HG02970 (cell line): Measurements from ENCODE around the gene ZMYM1.
"Not testable (repeated sequence)": the region's sequence is repeated elsewhere in the genome, so short reads cannot be mapped to it uniquely, and the experiment has no call there.

Experiments used
- ATAC-seq: cut with Tn5 transposase; IDR thresholded peaks from one replicate; pipeline ENCODE4 v1.9.1; 2021; ENCODE audit warnings: mild to moderate bottlenecking, moderate library complexity, moderate number of reproducible peaks; ENCODE audit not compliant: unreplicated experiment, low FRiP score

ZMYM1 gene

DNA sequence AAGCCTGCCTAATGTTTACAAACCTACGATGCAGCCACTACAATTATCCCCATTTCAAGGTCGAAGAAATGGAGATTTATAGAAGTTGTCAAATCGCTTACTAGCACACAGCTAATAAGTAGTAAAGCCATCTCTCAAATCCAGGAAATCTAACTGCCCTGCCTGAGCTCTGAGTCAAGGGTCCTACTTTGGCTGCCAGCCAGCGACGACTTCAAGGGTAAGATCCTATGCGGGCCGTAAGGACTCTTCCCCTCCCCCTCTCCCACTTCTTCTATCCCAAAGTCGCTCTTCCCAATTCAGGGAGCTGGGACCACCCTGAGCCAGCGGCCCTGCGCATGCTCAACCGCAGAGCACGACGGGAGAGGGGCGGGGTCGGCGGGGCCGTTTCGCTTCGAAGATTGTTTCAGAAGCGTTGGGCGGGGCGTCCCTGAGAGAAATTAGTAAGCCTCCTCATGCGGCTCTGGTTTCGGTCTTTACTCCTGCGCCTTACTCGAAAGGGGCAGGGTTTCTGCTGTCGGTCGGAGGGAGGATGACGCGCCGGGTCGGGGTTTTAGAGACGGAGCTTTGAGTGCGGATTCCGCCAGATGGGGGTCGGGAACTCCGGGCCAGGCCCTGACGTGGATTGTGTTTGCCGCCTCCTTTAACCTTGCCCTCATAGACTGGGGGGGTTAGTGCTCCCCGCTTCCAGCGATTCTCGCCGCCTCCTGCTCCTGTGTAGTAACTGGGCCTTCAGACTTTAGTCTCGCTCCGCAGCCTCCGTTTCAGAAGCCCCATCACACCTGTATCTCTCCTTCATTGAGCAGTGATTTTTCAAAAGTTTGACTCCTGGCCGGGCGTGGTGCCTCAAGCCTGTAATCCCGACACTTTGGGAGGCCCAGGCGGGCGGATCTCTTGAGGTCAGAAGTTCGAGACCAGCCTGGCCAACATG is at the start of gene ZMYM1:
ZMYM1 (plus strand) TSS at position 383 of the 928 bp plus-strand sequence. CDS start 14,603 bp downstream, outside the sequence.
- peak; percentile 93 for ATAC-seq

DNA sequence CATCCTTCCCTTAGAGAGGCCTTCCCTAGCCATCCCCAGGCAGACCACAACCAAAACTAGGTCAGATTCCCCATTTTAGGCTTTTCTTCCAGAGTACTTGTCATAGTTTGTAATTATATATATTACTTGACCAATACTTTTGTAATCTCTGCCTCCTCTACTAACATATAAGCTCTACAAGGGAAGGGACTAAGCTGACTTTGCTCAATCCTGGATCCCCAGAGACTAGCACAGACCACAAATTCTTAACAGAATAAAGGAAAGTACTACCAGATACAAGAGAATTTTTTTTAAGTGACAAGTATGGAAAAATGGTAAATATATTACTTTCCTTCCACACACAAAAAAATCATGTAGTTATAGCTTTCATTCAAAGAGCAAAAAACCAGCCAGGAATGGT is 49.4 kb upstream of the ZMYM1 start:
- ATAC-seq, result no peak

DNA sequence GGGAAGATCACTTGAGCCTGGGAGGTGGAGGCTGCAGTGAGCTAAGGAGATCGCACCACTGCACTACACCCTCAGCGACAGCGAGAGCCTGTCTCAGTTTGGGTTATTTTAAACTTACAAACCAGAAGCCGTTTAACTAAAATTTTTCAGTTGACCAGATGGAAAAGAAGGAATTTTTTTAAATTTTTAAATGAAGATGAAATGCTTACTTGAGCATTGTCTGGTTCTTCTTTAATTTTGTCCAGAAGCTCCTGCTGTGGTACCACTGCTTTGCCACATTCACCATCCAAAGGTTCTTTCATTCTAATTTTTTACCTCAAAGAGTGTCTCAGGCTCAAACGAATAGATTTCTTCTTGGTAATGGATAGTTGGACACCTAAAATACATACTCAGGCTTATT is 48.8 kb upstream of the ZMYM1 start:
- no peak for ATAC-seq

- ATAC-seq, result no peak
Observed at GRCh38 chr1:35030756-35031446, 48.3 kb upstream of the ZMYM1 start.

DNA sequence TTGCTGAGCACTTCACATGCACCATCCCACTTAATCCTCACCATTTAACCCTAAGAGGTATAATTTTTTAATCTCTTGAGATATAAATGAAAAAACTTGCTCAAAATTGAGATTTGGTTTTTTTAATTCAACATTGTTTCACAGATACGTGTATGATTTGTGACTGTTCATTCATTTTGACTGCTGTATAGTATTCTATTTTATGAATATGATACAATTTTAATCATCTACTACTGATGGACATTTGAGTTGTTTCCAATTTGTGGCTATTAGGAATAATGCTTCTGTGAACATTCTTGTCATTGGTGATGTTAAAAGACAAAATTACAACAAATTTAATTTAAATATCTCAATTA is 46.8 kb upstream of the ZMYM1 start:
- no peak for ATAC-seq

DNA sequence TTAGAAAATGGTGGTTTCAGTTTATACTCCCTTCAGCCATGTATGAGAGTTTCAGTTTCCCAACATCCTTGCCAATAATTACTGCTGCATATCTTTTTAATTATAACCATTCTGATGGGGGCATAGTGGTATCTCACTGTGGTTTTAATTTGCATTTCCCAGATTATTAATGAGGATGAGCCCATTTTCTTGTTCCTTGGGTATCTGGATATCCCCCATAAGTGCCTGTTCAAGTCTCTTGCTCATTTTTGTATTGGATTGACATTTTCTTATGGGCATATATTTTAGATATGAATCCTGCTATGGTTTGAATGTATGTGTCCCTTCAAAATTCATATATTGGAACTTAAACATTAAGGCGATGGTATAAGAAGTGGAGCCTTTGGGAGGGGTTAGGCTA is 45.8 kb upstream of the ZMYM1 start:
- ATAC-seq, result no peak

DNA sequence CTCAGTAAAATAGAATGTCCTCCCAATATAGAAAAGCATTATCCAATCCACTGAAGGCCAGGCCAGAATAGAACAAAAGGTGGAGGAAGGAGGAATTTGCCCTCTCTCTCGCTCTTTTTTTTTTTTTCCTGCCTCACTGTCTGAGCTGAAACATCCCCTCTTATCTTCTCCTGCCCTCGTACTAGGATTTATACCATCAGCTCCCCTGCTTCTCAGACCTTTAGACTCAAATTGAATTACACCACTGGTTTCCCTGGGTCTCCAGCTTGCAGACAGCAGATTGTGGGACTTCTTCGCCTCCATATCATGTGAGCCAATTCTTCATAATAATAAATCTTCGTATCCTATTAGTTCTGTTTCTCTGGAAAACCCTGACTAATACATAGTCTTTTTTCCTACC is 42.6 kb upstream of the ZMYM1 start:
- no peak for ATAC-seq

- ATAC-seq, result no peak
Observed at GRCh38 chr1:35037206-35037605, 42.0 kb upstream of the ZMYM1 start.

DNA sequence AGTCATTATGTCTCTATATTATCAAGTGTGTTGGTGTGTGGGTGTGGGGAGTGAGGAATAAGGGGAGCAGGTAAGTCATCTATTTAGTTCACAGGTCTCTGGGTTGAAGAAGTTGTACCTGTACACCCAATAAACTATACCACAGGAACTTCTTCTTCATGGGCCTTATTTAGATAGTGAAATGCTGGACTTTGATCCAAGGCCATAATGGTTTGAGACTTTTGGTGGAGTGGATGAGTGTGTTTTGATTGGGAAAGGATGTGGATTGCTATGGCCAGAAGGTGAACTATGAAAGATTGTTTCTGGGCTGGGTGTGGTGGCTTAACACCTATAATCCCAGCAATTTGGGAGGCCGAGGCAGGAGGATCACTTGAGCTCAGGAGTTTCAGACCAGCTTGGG is 40.5 kb upstream of the ZMYM1 start:
- ATAC-seq, result no peak

DNA sequence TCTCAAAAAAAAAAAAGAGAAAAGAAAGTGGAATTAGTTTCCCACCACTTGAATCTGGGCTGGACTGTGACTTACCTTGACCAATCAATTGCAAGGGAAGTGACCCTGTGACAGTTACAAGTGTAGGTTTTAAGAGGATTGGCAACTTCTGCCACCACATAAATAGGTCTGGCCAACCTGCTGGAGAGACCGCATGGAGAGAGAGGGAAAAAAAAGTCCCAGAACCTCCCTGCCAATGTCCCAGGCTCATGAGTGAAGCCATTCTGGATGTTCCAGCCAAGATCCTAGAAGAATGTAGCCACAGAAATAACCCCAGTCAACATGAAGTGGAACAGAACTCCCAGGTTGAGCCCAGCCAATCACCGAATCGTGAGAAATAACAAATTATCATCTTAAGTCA is 35.7 kb upstream of the ZMYM1 start:
- ATAC-seq, result no peak

GRCh38 chr1:35044431-35044830 is 34.8 kb upstream of the ZMYM1 start:
- no peak for ATAC-seq

GRCh38 chr1:35046730-35047129 is 32.5 kb upstream of the ZMYM1 start:
- no peak for ATAC-seq

DNA sequence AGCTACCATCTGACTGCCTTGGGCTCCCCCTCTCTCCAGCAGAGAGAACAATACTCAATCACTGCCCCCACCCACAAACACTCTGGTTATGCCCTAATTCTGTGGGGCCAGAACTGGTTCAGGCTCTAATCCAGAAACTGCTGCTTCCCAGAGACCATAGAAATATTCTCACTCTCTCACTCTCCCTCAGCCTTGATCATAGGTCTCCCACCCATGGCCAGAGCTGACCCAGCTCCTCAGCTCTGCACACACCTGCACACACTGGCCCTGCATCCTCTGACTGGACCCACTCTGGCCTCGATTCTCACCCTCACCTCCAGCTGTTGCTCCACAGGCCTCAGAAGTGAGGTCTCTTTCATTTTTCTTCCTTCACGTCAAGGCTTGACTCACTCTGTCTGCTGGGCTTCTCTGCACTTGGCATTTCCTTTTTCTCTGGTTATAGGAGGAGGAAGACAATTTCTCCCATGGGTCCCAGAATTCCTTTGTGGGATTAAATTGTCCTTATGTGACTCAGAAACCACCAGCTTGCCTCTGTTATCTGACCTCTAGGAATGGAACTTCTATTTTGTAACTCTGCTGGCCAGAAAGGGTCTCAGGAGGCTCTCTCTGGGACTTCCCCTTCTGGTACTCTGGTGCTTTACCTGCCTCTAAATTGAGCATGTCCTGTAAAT is 31.9 kb upstream of the ZMYM1 start:
- no peak for ATAC-seq

DNA sequence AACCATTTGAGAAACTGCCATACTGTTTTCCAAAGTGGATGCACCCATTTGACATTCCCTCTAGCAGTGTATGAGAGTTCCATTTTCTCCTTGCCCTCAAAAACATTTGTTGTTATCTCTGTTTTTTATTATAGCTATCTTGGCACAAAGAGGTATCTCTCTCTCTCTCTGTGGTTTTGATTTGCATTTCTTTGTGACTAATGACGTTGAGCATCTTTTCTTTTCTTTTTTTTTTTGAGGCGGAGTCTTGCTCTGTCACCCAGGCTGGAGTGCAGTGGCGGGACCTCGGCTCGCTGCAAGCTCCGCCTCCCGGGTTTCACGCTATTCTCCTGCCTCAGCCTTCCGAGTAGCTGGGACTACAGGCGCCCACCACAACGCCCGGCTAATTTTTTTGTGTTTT is 30.1 kb upstream of the ZMYM1 start:
- no peak for ATAC-seq

DNA sequence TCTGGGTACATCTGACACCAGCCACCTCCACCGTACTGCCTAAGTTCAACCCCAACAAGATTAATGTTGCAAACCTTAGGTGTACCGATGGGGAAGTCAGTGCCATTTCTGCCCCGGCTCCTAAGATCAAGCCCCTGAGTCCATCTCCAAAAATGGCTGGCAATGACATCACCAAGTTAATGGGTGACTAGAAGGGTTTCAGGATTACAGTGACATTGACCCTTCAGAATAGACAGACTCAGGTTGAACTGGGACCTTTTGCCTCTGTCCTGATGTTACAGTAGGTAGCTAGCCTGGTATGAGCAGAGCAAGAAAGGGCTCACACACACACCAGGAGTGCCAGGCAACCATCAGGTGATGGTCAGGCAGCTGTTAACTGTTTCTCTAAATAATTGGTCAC is 25.8 kb upstream of the ZMYM1 start:
- ATAC-seq, result no peak

DNA sequence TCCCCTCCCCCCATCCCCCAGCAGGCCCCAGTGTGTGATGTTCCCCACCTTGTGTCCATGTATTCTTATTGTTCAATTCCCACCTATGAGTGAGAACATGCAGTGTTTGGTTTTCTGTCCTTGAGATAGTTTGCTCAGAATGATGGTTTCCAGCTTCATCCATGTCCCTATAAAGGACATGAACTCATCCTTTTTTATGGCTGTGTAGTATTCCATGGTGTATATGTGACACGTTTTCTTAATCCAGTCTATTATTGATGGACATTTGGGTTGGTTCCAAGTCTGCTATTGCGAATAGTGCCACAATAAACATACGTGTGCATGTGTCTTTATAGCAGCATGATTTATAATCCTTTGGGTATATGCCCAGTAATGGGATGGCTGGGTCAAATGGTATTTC is 24.9 kb upstream of the ZMYM1 start:
- ATAC-seq, result not testable (repeated sequence)

- not testable (repeated sequence) for ATAC-seq
Observed at GRCh38 chr1:35058321-35058720, 20.9 kb upstream of the ZMYM1 start.

DNA sequence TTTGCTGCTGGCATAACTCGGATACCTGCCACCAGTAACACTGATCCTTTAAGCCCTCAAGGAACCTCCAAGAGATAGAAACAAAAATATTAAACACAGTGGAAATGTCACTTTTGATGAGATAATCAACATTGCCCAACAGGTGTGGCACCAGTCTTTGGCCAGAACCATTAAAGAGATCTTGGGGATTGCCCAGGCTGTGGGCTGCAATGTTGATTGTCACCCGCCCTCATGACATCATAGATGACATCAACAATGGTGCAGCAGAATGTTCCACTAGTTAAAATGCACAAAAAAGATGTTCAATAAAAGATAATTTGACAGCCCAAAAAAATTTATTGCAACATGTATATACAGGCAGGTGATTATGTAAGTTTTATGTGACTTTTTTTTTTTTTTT is 20.2 kb upstream of the ZMYM1 start:
- ATAC-seq, result no peak

- ATAC-seq, result no peak
Observed at GRCh38 chr1:35062518-35063196, 16.5 kb upstream of the ZMYM1 start.

DNA sequence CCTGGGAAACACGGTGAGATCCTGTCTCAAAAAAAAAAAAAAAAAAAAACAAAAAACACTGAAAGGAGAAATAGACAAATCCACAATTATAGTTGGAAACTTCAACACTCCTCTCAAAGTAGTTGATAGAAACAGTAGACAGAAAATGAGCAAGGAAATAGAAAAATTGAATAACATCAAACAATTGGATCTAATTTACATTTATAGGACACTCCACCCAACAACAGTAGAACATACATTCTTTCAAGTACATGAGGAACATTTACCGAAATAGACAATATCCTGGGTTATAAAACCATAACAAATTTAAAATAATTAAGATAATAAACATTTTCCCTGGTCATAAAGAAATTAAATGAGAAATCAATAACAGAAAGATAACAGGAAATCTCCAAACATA is 14.9 kb upstream of the ZMYM1 start:
- ATAC-seq, result no peak

DNA sequence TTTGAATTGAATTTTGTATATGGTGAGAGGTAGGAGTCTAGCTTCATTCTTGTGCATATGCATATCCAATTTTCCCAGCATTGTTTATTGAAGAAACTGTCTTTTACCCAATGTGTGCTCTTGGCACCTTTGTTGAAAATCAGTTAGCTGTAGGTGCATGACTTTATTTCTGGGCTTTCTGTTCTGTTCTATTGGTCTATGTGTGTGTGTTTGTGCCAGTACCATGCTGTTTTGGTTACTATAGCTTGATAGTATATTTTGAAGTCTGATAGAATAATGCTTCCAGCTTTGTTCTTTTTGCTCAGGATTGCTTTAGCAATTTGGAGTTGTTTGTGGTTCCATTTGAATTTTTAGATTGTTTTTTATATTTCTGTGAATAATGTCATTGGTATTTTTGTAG is 9.4 kb upstream of the ZMYM1 start:
- ATAC-seq, result no peak
